WTC11 (cell line): Measurements from ENCODE around the gene C10orf105. TPM values are rescaled to one million over a fixed set of nuclear protein-coding genes. Genes with fewer than 3 reads are reported as not detected.

Experiments used
- ATAC-seq: fragments of 200-7000 bp; cut with Tn5 transposase; 2 replicates; pipeline ENCODE4 v1.10.0; 2021; ENCODE audit warnings: mild to moderate bottlenecking, moderate library complexity
- CTCF ChIA-PET: fragments of 300-600 bp; sonication (Branson Sonifier 250); formaldehyde crosslinking; loops from one replicate; lab custom pipeline; 2021; ENCODE audit warnings: antibody characterized with exemption; lab: Charles Lee
- POLR2A ChIA-PET: fragments of 350-600 bp; sonication (Branson Sonifier 250); formaldehyde crosslinking; loops from one replicate; lab custom pipeline; 2021; ENCODE audit warnings: antibody characterized with exemption; lab: Charles Lee
- DNase-seq: peaks from one replicate; pipeline ENCODE4 v3.0.0; 2021; ENCODE audit warnings: low spot score
- H3K27ac Mint-ChIP-seq: 2 replicates; pipeline ENCODE4 v1.8.0; 2021; ENCODE audit warnings: mixed read lengths
- H3K27me3 Mint-ChIP-seq: 2 replicates; pipeline ENCODE4 v1.8.0; 2021; ENCODE audit warnings: low read depth, mild to moderate bottlenecking, moderate library complexity, mixed read lengths
- H3K36me3 Mint-ChIP-seq: 2 replicates; pipeline ENCODE4 v1.8.0; 2021; ENCODE audit warnings: mixed read lengths
- H3K4me1 Mint-ChIP-seq: 2 replicates; pipeline ENCODE4 v1.8.0; 2022; ENCODE audit warnings: mixed read lengths
- H3K4me3 Mint-ChIP-seq: 2 replicates; pipeline ENCODE4 v1.8.0; 2021; ENCODE audit warnings: mild to moderate bottlenecking, moderate library complexity, mixed read lengths
- H3K9me3 Mint-ChIP-seq: 2 replicates; pipeline ENCODE4 v1.8.0; 2021; ENCODE audit warnings: mixed read lengths
- AFF4 ChIP-seq: sonication (generic); formaldehyde crosslinking; IDR thresholded peaks from 2 replicates; pipeline ENCODE4 v1.8.1; 2023; ENCODE audit warnings: mild to moderate bottlenecking, missing genetic modification reagents, borderline replicate concordance
- ATF1 ChIP-seq: sonication (generic); formaldehyde crosslinking; IDR thresholded peaks from 2 replicates; pipeline ENCODE4 v1.8.1; 2023; ENCODE audit warnings: mild to moderate bottlenecking, moderate library complexity, missing genetic modification reagents
- ATF2 ChIP-seq: sonication (generic); formaldehyde crosslinking; IDR thresholded peaks from 2 replicates; pipeline ENCODE4 v1.8.1; 2022; ENCODE audit warnings: low read depth, missing genetic modification reagents, borderline replicate concordance
- CREB1 ChIP-seq: sonication (generic); formaldehyde crosslinking; IDR thresholded peaks from 2 replicates; pipeline ENCODE4 v1.8.0; 2023; ENCODE audit warnings: mild to moderate bottlenecking, missing genetic modification reagents
- E2F4 ChIP-seq: sonication (generic); formaldehyde crosslinking; IDR thresholded peaks from 2 replicates; pipeline ENCODE4 v1.8.1; 2022; ENCODE audit warnings: low read depth, mild to moderate bottlenecking, moderate library complexity, missing genetic modification reagents, borderline replicate concordance
- ELF4 ChIP-seq: sonication (generic); formaldehyde crosslinking; IDR thresholded peaks from 2 replicates; pipeline ENCODE4 v1.8.1; 2022; ENCODE audit warnings: low read depth, mild to moderate bottlenecking, moderate library complexity, missing genetic modification reagents
- ESRRA ChIP-seq: sonication (generic); formaldehyde crosslinking; IDR thresholded peaks from 2 replicates; pipeline ENCODE4 v1.8.1; 2022; ENCODE audit warnings: mild to moderate bottlenecking, missing genetic modification reagents, borderline replicate concordance
- FOXJ3 ChIP-seq: sonication (generic); formaldehyde crosslinking; IDR thresholded peaks from 2 replicates; pipeline ENCODE4 v1.9.0; 2021; ENCODE audit warnings: missing genetic modification reagents, mild to moderate bottlenecking, borderline replicate concordance
- FOXP1 ChIP-seq: sonication (generic); formaldehyde crosslinking; IDR thresholded peaks from 2 replicates; pipeline ENCODE4 v1.8.0; 2022; ENCODE audit warnings: missing genetic modification reagents, mild to moderate bottlenecking, moderate library complexity, borderline replicate concordance
- GABPB1 ChIP-seq: sonication (generic); formaldehyde crosslinking; IDR thresholded peaks from 2 replicates; pipeline ENCODE4 v1.8.1; 2023; ENCODE audit warnings: mild to moderate bottlenecking, missing genetic modification reagents
- MYBL2 ChIP-seq: sonication (generic); formaldehyde crosslinking; IDR thresholded peaks from 2 replicates; pipeline ENCODE4 v1.8.1; 2023; ENCODE audit warnings: mild to moderate bottlenecking, moderate library complexity, missing genetic modification reagents
- NFYB ChIP-seq: sonication (generic); formaldehyde crosslinking; conservative IDR thresholded peaks from 2 replicates; pipeline ENCODE4 v1.8.0; 2022; ENCODE audit warnings: low read depth, missing genetic modification reagents
- NR1H2 ChIP-seq: sonication (generic); formaldehyde crosslinking; IDR thresholded peaks from 2 replicates; pipeline ENCODE4 v1.9.0; 2021; ENCODE audit warnings: mild to moderate bottlenecking, moderate library complexity, missing genetic modification reagents
- NR2C2 ChIP-seq: sonication (generic); formaldehyde crosslinking; IDR thresholded peaks from 2 replicates; pipeline ENCODE4 v1.8.0; 2022; ENCODE audit warnings: mild to moderate bottlenecking, missing genetic modification reagents
- RELA ChIP-seq: sonication (generic); formaldehyde crosslinking; IDR thresholded peaks from 2 replicates; pipeline ENCODE4 v1.8.1; 2022; ENCODE audit warnings: missing genetic modification reagents, mild to moderate bottlenecking, borderline replicate concordance
- SP1 ChIP-seq: sonication (generic); formaldehyde crosslinking; conservative IDR thresholded peaks from 2 replicates; pipeline ENCODE4 v1.8.1; 2022; ENCODE audit warnings: missing genetic modification reagents
- TEAD1 ChIP-seq: sonication (generic); formaldehyde crosslinking; IDR thresholded peaks from 2 replicates; pipeline ENCODE4 v1.8.0; 2022; ENCODE audit warnings: mild to moderate bottlenecking, missing genetic modification reagents
- TEAD4 ChIP-seq: sonication (generic); formaldehyde crosslinking; IDR thresholded peaks from 2 replicates; pipeline ENCODE4 v1.8.0; 2022; ENCODE audit warnings: mild to moderate bottlenecking, missing genetic modification reagents
- ZNF121 ChIP-seq: sonication (generic); formaldehyde crosslinking; IDR thresholded peaks from 2 replicates; pipeline ENCODE4 v1.8.0; 2023; ENCODE audit warnings: missing genetic modification reagents
- ZNF138 ChIP-seq: sonication (generic); formaldehyde crosslinking; conservative IDR thresholded peaks from 2 replicates; pipeline ENCODE4 v1.8.1; 2022; ENCODE audit warnings: mild to moderate bottlenecking, moderate library complexity, missing genetic modification reagents
- ZSCAN18 ChIP-seq: fragments of 250-450 bp; sonication (Bioruptor Pico); IDR thresholded peaks from 2 replicates; pipeline ENCODE4 v2.1.2; 2022; ENCODE audit warnings: mild to moderate bottlenecking, moderate library complexity
- total RNA-seq: library from RNA; stranded (reverse); gene quantifications from 3 replicates; pipeline ENCODE4 v1.2.3, GENCODE V29; 2021

C10orf105 gene
- total RNA-seq, 1 experiment from 2014 or later, result 0.48 TPM

- Mint-ChIP-seq H3K36me3 (no peaks in the 10 kb centered on the region), H3K27me3 (no peaks in the 10 kb centered on the region; the same call in 1 of the 2 replicates), H3K9me3 (no peaks in the 10 kb centered on the region), H3K27ac (no peak overlapping the region), H3K4me3 (no peak overlapping the region), H3K4me1 (no peaks in the 10 kb centered on the region)
- ChIA-PET CTCF (no interaction called here), POLR2A (no interaction called here)
- DNase-seq, result no peak
- no peak for ATAC-seq
- no peak for TF ChIP-seq NR1H2 (CRISPR knock-in tag)
- TF ChIP-seq CREB1 (CRISPR knock-in tag), result no peak
- no peak for TF ChIP-seq TEAD1 (CRISPR knock-in tag)
- no peak for TF ChIP-seq ZNF121
- TF ChIP-seq E2F4 (CRISPR knock-in tag), result no peak
- TF ChIP-seq RELA (CRISPR knock-in tag), result no peak
- TF ChIP-seq ZNF138 (CRISPR knock-in tag), result no peak
- TF ChIP-seq FOXJ3, result no peak
- no peak for TF ChIP-seq MYBL2 (CRISPR knock-in tag)
- no peak for TF ChIP-seq TEAD4 (CRISPR knock-in tag)
- no peak for TF ChIP-seq ATF1
- no peak for TF ChIP-seq NR2C2 (CRISPR knock-in tag)
These were observed 44.1 kb downstream of the C10orf105 start for GRCh38 chr10:71675295-71675970.

GRCh38 chr10:71671994-71672946, 47.3 kb downstream of the C10orf105 start:
- Mint-ChIP-seq H3K27ac (no peak overlapping the region), H3K9me3 (no peaks in the 10 kb centered on the region), H3K36me3 (no peaks in the 10 kb centered on the region), H3K27me3 (0 out of 2 replicates have a peak, but pooled peaks cover 3% of the 10 kb centered on the region), H3K4me3 (no peak overlapping the region), H3K4me1 (no peaks in the 10 kb centered on the region)
- ATAC-seq (no peak), DNase-seq (no peak)
- ChIA-PET POLR2A (no interaction called here), CTCF (interaction anchor here (1.3 to 2.4 kb wide), 2 partner anchors 24 to 26 kb away, joined by 3 to 8 read pairs; no protein-coding TSS in a partner anchor)
- no peak for TF ChIP-seq FOXP1 (CRISPR knock-in tag)
- TF ChIP-seq SP1 (CRISPR knock-in tag), result no peak
- no peak for TF ChIP-seq ATF2 (CRISPR knock-in tag)
- TF ChIP-seq ZSCAN18, result no peak
- TF ChIP-seq ZNF138 (CRISPR knock-in tag), result no peak
- TF ChIP-seq ESRRA, result no peak

GRCh38 chr10:71667387-71667752, 52.2 kb downstream of the C10orf105 start:
- ATAC-seq, result no peak
- Mint-ChIP-seq H3K36me3 (no peaks in the 10 kb centered on the region), H3K27me3 (peaks cover 14% of the 10 kb centered on the region; the same call in 1 of the 2 replicates), H3K27ac (no peak overlapping the region), H3K9me3 (no peaks in the 10 kb centered on the region), H3K4me1 (peaks cover 37% of the 10 kb centered on the region), H3K4me3 (no peak overlapping the region)
- CTCF ChIA-PET, result interaction anchor here (1.0 to 7.8 kb wide), 3 partner anchors 12 to 41 kb away, joined by 3 to 59 read pairs (median 4); no protein-coding TSS in a partner anchor
- no peak for TF ChIP-seq NFYB (CRISPR knock-in tag)
- TF ChIP-seq ELF4, result no peak
- TF ChIP-seq AFF4 (CRISPR knock-in tag), result no peak
- no peak for TF ChIP-seq RELA (CRISPR knock-in tag)
- TF ChIP-seq GABPB1, result no peak
- POLR2A ChIA-PET, result interaction anchor here (0.6 kb wide), 1 partner anchor 53 kb away, joined by 4 read pairs; no protein-coding TSS in a partner anchor
- no peak for DNase-seq
